Testis (tissue), 2 donors: ENCODE results near the gene AHCY.
"Not testable (repeated sequence)": the region's sequence is repeated elsewhere in the genome, so short reads cannot be mapped to it uniquely, and the experiment has no call there.

Source experiments
- CTCF ChIP-seq, 3 experiments: fragments of 450-650 bp in 2 of 3; fragments of 200-600 bp in 1 of 3; sonication (generic) in 1 of 3; IDR thresholded peaks; one replicate each; pipeline ENCODE4 v1.5.1; 2016 to 2019; ENCODE audit warnings: antibody characterized with exemption in 3 of 3, mild to moderate bottlenecking in 2 of 3, moderate library complexity in 1 of 3
- POLR2A ChIP-seq: fragments of 450-650 bp; IDR thresholded peaks from one replicate; pipeline ENCODE4 v1.6.1; 2017; ENCODE audit warnings: antibody characterized with exemption, mild to moderate bottlenecking, moderate library complexity

- TF ChIP-seq CTCF (IDR thresholded peaks at IDR 0.05) = peak in 2 of 3 experiments; percentile 26 to 33
- TF ChIP-seq POLR2A = not testable (repeated sequence)
Observed at GRCh38 chr20:34298294-34298784, 4.8 kb downstream of the AHCY start.
